Gastroesophageal sphincter (tissue), 4 donors: ENCODE data around the gene POLR2L. TPM values are rescaled to one million over a fixed set of nuclear protein-coding genes. Genes with fewer than 3 reads are reported as not detected.

ENCODE experiments used
- ATAC-seq: fragments of 150-250 bp; one replicate; pipeline ENCODE4 v1.9.1; 2016; ENCODE audit warnings: mild to moderate bottlenecking, moderate library complexity
- H3K27ac ChIP-seq, 4 donors: fragments of 200-600 bp; sonication (generic) in 3 of 4; 1 replicate in 3 of 4; 2 replicates in 1 of 4; pipeline ENCODE4 v1.5.1; 2016 to 2019
- H3K27me3 ChIP-seq: fragments of 200-600 bp; sonication (generic); one replicate; pipeline ENCODE4 v1.5.1; 2019
- H3K36me3 ChIP-seq, 2 donors: fragments of 200-600 bp; sonication (generic); one replicate each; pipeline ENCODE4 v1.5.1; 2019; ENCODE audit warnings: control low read depth in 1 of 2
- H3K4me1 ChIP-seq, 3 donors: fragments of 200-600 bp; sonication (generic); 1 replicate in 2 of 3; 2 replicates in 1 of 3; pipeline ENCODE4 v1.5.1; 2016 to 2019; ENCODE audit warnings: control low read depth in 2 of 3
- H3K4me3 ChIP-seq, 2 donors: fragments of 200-600 bp; sonication (generic); one replicate each; pipeline ENCODE4 v1.5.1; 2019; ENCODE audit warnings: mild to moderate bottlenecking in 1 of 2, moderate library complexity in 1 of 2
- H3K9me3 ChIP-seq, 3 donors: fragments of 200-600 bp; sonication (generic); one replicate each; pipeline ENCODE4 v1.5.1; 2017 to 2019; ENCODE audit warnings: control low read depth in 2 of 3
- EP300 ChIP-seq: sonication (generic); formaldehyde crosslinking; IDR thresholded peaks from one replicate; pipeline ENCODE4 v1.6.1; 2017; ENCODE audit warnings: antibody characterized with exemption, mild to moderate bottlenecking
- POLR2A ChIP-seq, 2 donors: fragments of 450-650 bp; IDR thresholded peaks; one replicate each; pipeline ENCODE4 v1.6.1; 2017; ENCODE audit warnings: antibody characterized with exemption in 2 of 2, mild to moderate bottlenecking in 2 of 2, moderate library complexity in 1 of 2
- POLR2AphosphoS5 ChIP-seq: sonication (generic); formaldehyde crosslinking; IDR thresholded peaks from one replicate; pipeline ENCODE4 v1.6.1; 2017; ENCODE audit warnings: antibody characterized with exemption
- WGBS, 2 donors: methylation state at CpG; one replicate each; pipeline ENCODE4 v1.1.5; 2018; ENCODE audit warnings: low coverage in 1 of 2; 5-methylcytosine and 5-hydroxymethylcytosine counted together
- total RNA-seq, 4 donors: library from RNA; depleted of rRNA; stranded (reverse); fragments of >200 nt; gene quantifications; one replicate each; pipeline ENCODE4 v1.1.0, GENCODE V29; 2016
- TF ChIP-seq, protein P1 (sequence below), 4 experiments: fragments of 200-600 bp in 2 of 4; fragments of 450-650 bp in 2 of 4; sonication (generic) in 1 of 4; IDR thresholded peaks; one replicate each; pipeline ENCODE4 v1.5.1; 2017 to 2019; ENCODE audit warnings: antibody characterized with exemption in 4 of 4, mild to moderate bottlenecking in 2 of 4, moderate library complexity in 2 of 4

Gene POLR2L
- total RNA-seq, 4 donors from 2014 or later: 65.5 to 86.0 (median 71.8) TPM

- no peaks in the 10 kb centered on the region for H3K27me3 ChIP-seq
- WGBS, 2 donors: 76% methylated on average over 3 of the region's 8 CpGs; no CpG with 5 or more reads in 1 of the 2 donors
- TF ChIP-seq POLR2AphosphoS5 (no peak), EP300 (no peak), POLR2A (IDR thresholded peaks at IDR 0.05) (no peak)
- TF ChIP-seq, protein P1, sequence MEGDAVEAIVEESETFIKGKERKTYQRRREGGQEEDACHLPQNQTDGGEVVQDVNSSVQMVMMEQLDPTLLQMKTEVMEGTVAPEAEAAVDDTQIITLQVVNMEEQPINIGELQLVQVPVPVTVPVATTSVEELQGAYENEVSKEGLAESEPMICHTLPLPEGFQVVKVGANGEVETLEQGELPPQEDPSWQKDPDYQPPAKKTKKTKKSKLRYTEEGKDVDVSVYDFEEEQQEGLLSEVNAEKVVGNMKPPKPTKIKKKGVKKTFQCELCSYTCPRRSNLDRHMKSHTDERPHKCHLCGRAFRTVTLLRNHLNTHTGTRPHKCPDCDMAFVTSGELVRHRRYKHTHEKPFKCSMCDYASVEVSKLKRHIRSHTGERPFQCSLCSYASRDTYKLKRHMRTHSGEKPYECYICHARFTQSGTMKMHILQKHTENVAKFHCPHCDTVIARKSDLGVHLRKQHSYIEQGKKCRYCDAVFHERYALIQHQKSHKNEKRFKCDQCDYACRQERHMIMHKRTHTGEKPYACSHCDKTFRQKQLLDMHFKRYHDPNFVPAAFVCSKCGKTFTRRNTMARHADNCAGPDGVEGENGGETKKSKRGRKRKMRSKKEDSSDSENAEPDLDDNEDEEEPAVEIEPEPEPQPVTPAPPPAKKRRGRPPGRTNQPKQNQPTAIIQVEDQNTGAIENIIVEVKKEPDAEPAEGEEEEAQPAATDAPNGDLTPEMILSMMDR (IDR thresholded peaks at IDR 0.05): no peak
- H3K27ac ChIP-seq: no peak overlapping the region
- H3K36me3 ChIP-seq: peaks cover 0 to 60% of the 10 kb centered on the region in 2 donors
- no peak for ATAC-seq
- H3K4me3 ChIP-seq: no peak overlapping the region
- no peaks in the 10 kb centered on the region for H3K9me3 ChIP-seq
- no peaks in the 10 kb centered on the region for H3K4me1 ChIP-seq
Observed at GRCh38 chr11:870127-870413, 27.7 kb upstream of the POLR2L start.

DNA sequence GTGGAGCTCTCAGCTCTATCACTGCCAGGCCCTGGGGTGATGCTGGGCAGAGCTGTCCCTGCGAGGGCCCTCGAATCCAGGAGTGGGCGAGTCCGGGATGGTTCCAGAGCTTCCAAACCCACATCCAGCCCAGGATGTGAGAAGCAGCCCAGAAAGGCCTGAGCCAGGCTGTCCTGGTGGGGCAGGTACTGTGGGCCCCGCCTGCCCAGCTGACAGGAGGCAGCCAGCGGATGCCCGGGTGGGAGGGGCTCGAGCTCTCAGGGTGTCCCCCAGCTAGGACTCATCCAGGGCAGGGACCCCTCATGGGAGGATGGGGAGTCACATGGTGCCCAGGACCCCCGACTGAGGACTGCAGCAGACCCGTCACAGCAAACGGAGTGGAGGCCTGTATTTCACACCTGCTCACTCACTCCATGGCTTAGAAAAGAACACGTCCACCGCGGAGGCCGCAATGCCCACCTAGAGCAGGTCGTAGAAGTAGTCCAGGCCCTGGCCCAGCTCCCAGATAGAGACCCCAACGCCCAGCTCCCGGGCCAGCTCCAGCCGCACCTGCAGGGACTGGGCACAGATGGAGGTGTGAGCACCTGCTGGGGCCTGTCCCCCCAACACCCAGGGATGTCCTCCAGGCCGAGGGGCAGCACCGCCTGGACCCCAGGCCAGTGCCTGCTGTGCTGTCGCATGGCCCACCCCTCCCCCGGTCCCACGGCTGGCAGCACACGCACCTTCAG lies 27.2 kb upstream of the POLR2L start:
- ATAC-seq: no peak
- Histone ChIP-seq H3K4me1 (no peaks in the 10 kb centered on the region), H3K9me3 (no peaks in the 10 kb centered on the region), H3K27ac (no peak overlapping the region), H3K36me3 (peaks cover 0 to 60% of the 10 kb centered on the region in 2 donors), H3K4me3 (no peak overlapping the region), H3K27me3 (no peaks in the 10 kb centered on the region)
- TF ChIP-seq, protein P1 (IDR thresholded peaks at IDR 0.05): no peak
- no peak for TF ChIP-seq EP300
- TF ChIP-seq POLR2AphosphoS5: no peak
- no peak for TF ChIP-seq POLR2A (IDR thresholded peaks at IDR 0.05)
- WGBS, 2 donors: no CpG with 5 or more reads among the region's 25 CpGs

- H3K27ac ChIP-seq: no peak overlapping the region
- H3K27me3 ChIP-seq: no peaks in the 10 kb centered on the region
- no peak for TF ChIP-seq POLR2A (IDR thresholded peaks at IDR 0.05)
- no peak for TF ChIP-seq POLR2AphosphoS5
- no peak for TF ChIP-seq EP300
- H3K36me3 ChIP-seq: peaks cover 0 to 65% of the 10 kb centered on the region in 2 donors
- no CpG with 5 or more reads among the region's 12 CpGs for WGBS, 2 donors
- H3K4me3 ChIP-seq: no peak overlapping the region
- no peak for ATAC-seq
- H3K9me3 ChIP-seq: no peaks in the 10 kb centered on the region
- H3K4me1 ChIP-seq: no peaks in the 10 kb centered on the region
Observed at GRCh38 chr11:868802-869201, 26.5 kb upstream of the POLR2L start.

GRCh38 chr11:868394-868793 lies 26.1 kb upstream of the POLR2L start:
- Histone ChIP-seq H3K27ac (no peak overlapping the region), H3K9me3 (no peaks in the 10 kb centered on the region), H3K36me3 (peaks cover 0 to 69% of the 10 kb centered on the region in 2 donors), H3K4me1 (no peaks in the 10 kb centered on the region), H3K27me3 (no peaks in the 10 kb centered on the region), H3K4me3 (no peak overlapping the region)
- TF ChIP-seq EP300: no peak
- no peak for TF ChIP-seq POLR2AphosphoS5
- TF ChIP-seq, protein P1 (IDR thresholded peaks at IDR 0.05): no peak
- TF ChIP-seq POLR2A (IDR thresholded peaks at IDR 0.05): no peak
- WGBS, 2 donors: 100% methylated on average over 1 of the region's 17 CpGs; no CpG with 5 or more reads in 1 of the 2 donors
- no peak for ATAC-seq

- Histone ChIP-seq H3K36me3 (peaks cover 0 to 74% of the 10 kb centered on the region in 2 donors), H3K4me1 (no peaks in the 10 kb centered on the region), H3K4me3 (no peak overlapping the region), H3K9me3 (no peaks in the 10 kb centered on the region), H3K27me3 (no peaks in the 10 kb centered on the region), H3K27ac (no peak overlapping the region)
- ATAC-seq: no peak
- TF ChIP-seq EP300 (no peak), POLR2AphosphoS5 (no peak), POLR2A (IDR thresholded peaks at IDR 0.05) (no peak)
- TF ChIP-seq, protein P1 (IDR thresholded peaks at IDR 0.05): no peak
- WGBS, 2 donors: 83 to 84% methylated on average over 1 to 4 of the region's 8 CpGs
Observed at GRCh38 chr11:867856-868358, 25.6 kb upstream of the POLR2L start.
